ENCODE measurements around the gene RASA1. TPM values are rescaled to one million over a fixed set of nuclear protein-coding genes. Genes with fewer than 3 reads are reported as not detected.

Gene RASA1
- total RNA-seq (10 to 100 TPM; 22.5 to 33.9 (median 31.1) TPM), polyA plus RNA-seq (10 to 100 TPM; 19.6 to 30.2 TPM)
- long read RNA-seq, donor 1, partial matches to known transcripts, result 3 of 12 reads
- long read RNA-seq, donor 1, other reads (novel, unspliced or antisense), result 9 of 12 reads
- long read RNA-seq, donor 2, transcript RASA1-201 (25 exons, 3,752 nt), result major isoform, 10 of 97 reads
- long read RNA-seq, donor 2, partial matches to known transcripts, result 87 of 97 reads
- long read RNA-seq, donor 2, other reads (novel, unspliced or antisense), result 0 of 97 reads
- long read RNA-seq, donor 3, transcript RASA1-201 (25 exons, 3,752 nt), result major isoform, 36 of 57 reads
- long read RNA-seq, donor 3, partial matches to known transcripts, result 1 of 57 reads
- long read RNA-seq, donor 3, other reads (novel, unspliced or antisense), result 19 of 57 reads

- DNase-seq, result peak; percentile 94 to 97 (median 95)
- no peaks in the 10 kb centered on the region for H3K36me3 ChIP-seq
- WGBS, 3 donors, result 0 to 1% (median 0%) methylated on average over 46 of the region's 46 CpGs
- H3K27me3 ChIP-seq, result no peaks in the 10 kb centered on the region
- peak within 1 kb of the TSS; percentile 68 to 81 for H3K27ac ChIP-seq
- intact Hi-C loops (cut with DNase I), result loop anchor here in 1 of 4 donors (10.0 kb wide), 1 partner anchor 147 kb away; the partner anchor contains the start of gene CCNH
- peaks cover 2% of the 10 kb centered on the region for H3K4me1 ChIP-seq (ENCODE audit: insufficient read depth)
- no peaks in the 10 kb centered on the region for H3K9me3 ChIP-seq
- TF ChIP-seq POLR2A (IDR thresholded peaks at IDR 0.05) (peak; percentile 76), EP300 (IDR thresholded peaks at IDR 0.05) (no peak), CTCF (IDR thresholded peaks at IDR 0.05) (no peak)
- peak within 1 kb of the TSS; percentile 72 for H3K4me3 ChIP-seq
Measured at GRCh38 chr5:87267574-87268125, at the start of gene RASA1. Gene RASA1, plus strand, starts transcription at chr5:87267883. Its CDS starts 569 bp downstream, at chr5:87268452.

- H3K9me3 ChIP-seq, result no peaks in the 10 kb centered on the region
- H3K4me3 ChIP-seq, result no peak overlapping the region
- TF ChIP-seq EP300 (IDR thresholded peaks at IDR 0.05) (no peak), CTCF (IDR thresholded peaks at IDR 0.05) (no peak), POLR2A (IDR thresholded peaks at IDR 0.05) (no peak)
- H3K27me3 ChIP-seq, result no peaks in the 10 kb centered on the region
- DNase-seq, result no peak
- H3K36me3 ChIP-seq, result no peaks in the 10 kb centered on the region
- intact Hi-C loops (cut with DNase I), result no loop called here
- H3K4me1 ChIP-seq (ENCODE audit: insufficient read depth), result no peaks in the 10 kb centered on the region
- H3K27ac ChIP-seq, result no peak overlapping the region
- WGBS, 3 donors, result 88 to 93% (median 91%) methylated on average over 2 of the region's 2 CpGs
Measured at GRCh38 chr5:87229780-87230179, 37.9 kb upstream of the RASA1 start.

GRCh38 chr5:87231037-87231808 is 36.5 kb upstream of the RASA1 start:
- Histone ChIP-seq H3K4me1 (ENCODE audit: insufficient read depth) (no peaks in the 10 kb centered on the region), H3K27me3 (no peaks in the 10 kb centered on the region), H3K9me3 (no peaks in the 10 kb centered on the region), H3K4me3 (no peak overlapping the region), H3K36me3 (no peaks in the 10 kb centered on the region), H3K27ac (no peak overlapping the region)
- WGBS, 3 donors, result 62 to 75% (median 69%) methylated on average over 5 of the region's 5 CpGs
- DNase-seq, result no peak
- intact Hi-C loops (cut with DNase I), result loop anchor here in 1 of 4 donors (1.0 kb wide), 1 partner anchor 18 kb away; no protein-coding TSS in a partner anchor
- TF ChIP-seq EP300 (IDR thresholded peaks at IDR 0.05), result no peak
- no peak for TF ChIP-seq CTCF (IDR thresholded peaks at IDR 0.05)
- TF ChIP-seq POLR2A (IDR thresholded peaks at IDR 0.05), result no peak

- Histone ChIP-seq H3K4me3 (no peak overlapping the region), H3K9me3 (no peaks in the 10 kb centered on the region), H3K36me3 (no peaks in the 10 kb centered on the region), H3K4me1 (ENCODE audit: insufficient read depth) (no peaks in the 10 kb centered on the region), H3K27me3 (no peaks in the 10 kb centered on the region), H3K27ac (no peak overlapping the region)
- no peak for DNase-seq
- intact Hi-C loops (cut with DNase I), result no loop called here
- WGBS, 3 donors, result 87 to 98% (median 94%) methylated on average over 2 of the region's 2 CpGs
- TF ChIP-seq EP300 (IDR thresholded peaks at IDR 0.05), result no peak
- TF ChIP-seq POLR2A (IDR thresholded peaks at IDR 0.05), result no peak
- no peak for TF ChIP-seq CTCF (IDR thresholded peaks at IDR 0.05)
Measured at GRCh38 chr5:87233143-87233542, 34.5 kb upstream of the RASA1 start.

Measured in ovary (tissue), 10 donors.